Uterus (tissue), 2 donors: Measurements from ENCODE around the gene TAS2R1.

ENCODE experiments used
- POLR2A ChIP-seq, 2 donors: fragments of 450-650 bp; IDR thresholded peaks; one replicate each; pipeline ENCODE4 v1.6.1; 2016; ENCODE audit warnings: antibody characterized with exemption in 2 of 2, mild to moderate bottlenecking in 1 of 2, moderate library complexity in 1 of 2
- TF ChIP-seq, protein P1 (sequence below), 4 experiments: fragments of 200-600 bp in 2 of 4; fragments of 450-650 bp in 2 of 4; sonication (generic) in 2 of 4; IDR thresholded peaks; one replicate each; pipeline ENCODE4 v1.5.1; 2016 to 2019; ENCODE audit warnings: antibody characterized with exemption in 4 of 4, mild to moderate bottlenecking in 2 of 4, moderate library complexity in 1 of 4

DNA sequence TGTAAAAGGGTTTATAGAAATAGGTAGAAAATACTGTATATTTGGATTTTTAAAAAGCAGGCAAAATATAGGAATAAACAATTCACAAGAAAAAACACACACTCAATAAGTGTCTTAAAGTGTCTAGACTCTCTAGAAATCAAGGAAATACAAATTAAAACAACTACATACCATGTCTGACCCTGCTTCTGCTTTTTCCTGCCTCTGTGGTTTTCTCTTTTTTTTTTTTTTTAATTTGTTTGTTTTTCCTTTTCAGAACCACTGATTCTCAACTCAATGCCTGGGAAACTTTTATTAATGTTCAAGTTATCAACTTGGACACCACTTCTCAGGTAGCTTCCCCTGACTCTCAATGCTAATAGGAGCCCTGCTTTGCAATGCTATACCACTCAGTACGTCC lies 25.5 kb upstream of the TAS2R1 start:
- TF ChIP-seq, protein P1, sequence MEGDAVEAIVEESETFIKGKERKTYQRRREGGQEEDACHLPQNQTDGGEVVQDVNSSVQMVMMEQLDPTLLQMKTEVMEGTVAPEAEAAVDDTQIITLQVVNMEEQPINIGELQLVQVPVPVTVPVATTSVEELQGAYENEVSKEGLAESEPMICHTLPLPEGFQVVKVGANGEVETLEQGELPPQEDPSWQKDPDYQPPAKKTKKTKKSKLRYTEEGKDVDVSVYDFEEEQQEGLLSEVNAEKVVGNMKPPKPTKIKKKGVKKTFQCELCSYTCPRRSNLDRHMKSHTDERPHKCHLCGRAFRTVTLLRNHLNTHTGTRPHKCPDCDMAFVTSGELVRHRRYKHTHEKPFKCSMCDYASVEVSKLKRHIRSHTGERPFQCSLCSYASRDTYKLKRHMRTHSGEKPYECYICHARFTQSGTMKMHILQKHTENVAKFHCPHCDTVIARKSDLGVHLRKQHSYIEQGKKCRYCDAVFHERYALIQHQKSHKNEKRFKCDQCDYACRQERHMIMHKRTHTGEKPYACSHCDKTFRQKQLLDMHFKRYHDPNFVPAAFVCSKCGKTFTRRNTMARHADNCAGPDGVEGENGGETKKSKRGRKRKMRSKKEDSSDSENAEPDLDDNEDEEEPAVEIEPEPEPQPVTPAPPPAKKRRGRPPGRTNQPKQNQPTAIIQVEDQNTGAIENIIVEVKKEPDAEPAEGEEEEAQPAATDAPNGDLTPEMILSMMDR (IDR thresholded peaks at IDR 0.05), result no peak
- no peak for TF ChIP-seq POLR2A (IDR thresholded peaks at IDR 0.05)
